ENCODE measurements around the gene SLC25A21.

GRCh38 chr14:36981832-36982529, 190.4 kb downstream of the SLC25A21 start:
- TF ChIP-seq ZMYM2 (CRISPR knock-in tag; IDR thresholded peaks at IDR 0.05) = no peak
- no peak for TF ChIP-seq ZNF703 (CRISPR knock-in tag; IDR thresholded peaks at IDR 0.05; ENCODE audit: borderline replicate concordance)
- TF ChIP-seq ELF4 (CRISPR knock-in tag; IDR thresholded peaks at IDR 0.05; ENCODE audit: borderline replicate concordance) = no peak
- no peak for TF ChIP-seq ZNF282 (IDR thresholded peaks at IDR 0.05; ENCODE audit: partially characterized antibody)
- TF ChIP-seq ZNF263 (CRISPR knock-in tag; IDR thresholded peaks at IDR 0.05) = no peak
- TF ChIP-seq TBL1XR1 (IDR thresholded peaks at IDR 0.05; ENCODE audit: borderline replicate concordance, low read length, partially characterized antibody) = no peak
- no peak for TF ChIP-seq ZBTB7A (CRISPR knock-in tag; IDR thresholded peaks at IDR 0.05)
- TF ChIP-seq SP1 (IDR thresholded peaks at IDR 0.05) = no peak
- TF ChIP-seq SP1 (CRISPR knock-in tag; IDR thresholded peaks at IDR 0.05) = no peak
- TF ChIP-seq HNRNPLL (IDR thresholded peaks at IDR 0.05; ENCODE audit: low read depth, low read length, poor library complexity, severe bottlenecking) = no peak
- no peak for TF ChIP-seq ZFYVE20 (CRISPR knock-in tag; IDR thresholded peaks at IDR 0.05; ENCODE audit: borderline replicate concordance, low read depth)
